HEK293 (cell line): ENCODE data around the gene FBXO2.

Experiments used
- CTCF ChIP-seq: fragments of 450-650 bp; formaldehyde crosslinking; IDR thresholded peaks from 2 replicates; pipeline ENCODE4 v1.5.1; 2016; ENCODE audit warnings: missing biosample characterization, missing genetic modification characterization
- FEZF1 ChIP-seq: fragments of 450-650 bp; formaldehyde crosslinking; IDR thresholded peaks from 2 replicates; pipeline ENCODE4 v1.5.1; 2016; ENCODE audit warnings: missing biosample characterization, missing genetic modification characterization
- GLI4 ChIP-seq: fragments of 450-650 bp; formaldehyde crosslinking; IDR thresholded peaks from 2 replicates; pipeline ENCODE4 v1.5.1; 2016; ENCODE audit warnings: missing biosample characterization, missing genetic modification characterization
- GLIS1 ChIP-seq: fragments of 450-650 bp; formaldehyde crosslinking; IDR thresholded peaks from 2 replicates; pipeline ENCODE4 v1.5.1; 2016; ENCODE audit warnings: missing biosample characterization, missing genetic modification characterization
- MYNN ChIP-seq: fragments of 450-650 bp; formaldehyde crosslinking; IDR thresholded peaks from 2 replicates; pipeline ENCODE4 v1.5.1; 2016; ENCODE audit warnings: missing biosample characterization, missing genetic modification characterization, borderline replicate concordance
- SP2 ChIP-seq: fragments of 450-650 bp; formaldehyde crosslinking; IDR thresholded peaks from 2 replicates; pipeline ENCODE4 v1.5.1; 2016; ENCODE audit warnings: missing biosample characterization, missing genetic modification characterization
- YY2 ChIP-seq: fragments of 450-650 bp; formaldehyde crosslinking; IDR thresholded peaks from 2 replicates; pipeline ENCODE4 v1.5.1; 2016; ENCODE audit warnings: missing biosample characterization, missing genetic modification characterization
- ZBTB17 ChIP-seq: fragments of 450-650 bp; formaldehyde crosslinking; IDR thresholded peaks from 2 replicates; pipeline ENCODE4 v1.5.1; 2016; ENCODE audit warnings: missing biosample characterization, missing genetic modification characterization
- ZBTB21 ChIP-seq: fragments of 450-650 bp; formaldehyde crosslinking; IDR thresholded peaks from 2 replicates; pipeline ENCODE4 v1.5.1; 2017; ENCODE audit warnings: missing biosample characterization, missing genetic modification characterization
- ZBTB26 ChIP-seq: fragments of 450-650 bp; formaldehyde crosslinking; optimal IDR thresholded peaks from 2 replicates; pipeline ENCODE3; 2016; ENCODE audit warnings: missing biosample characterization, mild to moderate bottlenecking, missing genetic modification characterization
- ZNF140 ChIP-seq: fragments of 450-650 bp; formaldehyde crosslinking; IDR thresholded peaks from 2 replicates; pipeline ENCODE4 v1.5.1; 2016; ENCODE audit warnings: missing biosample characterization, missing genetic modification characterization
- ZNF146 ChIP-seq: fragments of 450-650 bp; formaldehyde crosslinking; IDR thresholded peaks from 2 replicates; pipeline ENCODE4 v1.5.1; 2016; ENCODE audit warnings: missing biosample characterization, missing genetic modification characterization
- ZNF274 ChIP-seq, 2 experiments: fragments of 200-500 bp in 1 of 2; fragments of 450-650 bp in 1 of 2; sonication (Bioruptor generic) in 1 of 2; formaldehyde crosslinking in 1 of 2; IDR thresholded peaks; 2 replicates each; pipeline versions ENCODE4 v1.5.1 to v1.6.1; 2014 to 2016; ENCODE audit warnings: borderline replicate concordance in 1 of 2, inconsistent platforms in 1 of 2, low read length in 1 of 2, missing biosample characterization in 1 of 2, missing genetic modification characterization in 1 of 2
- ZNF302 ChIP-seq: fragments of 450-650 bp; formaldehyde crosslinking; IDR thresholded peaks from 2 replicates; pipeline ENCODE4 v1.5.1; 2016; ENCODE audit warnings: missing biosample characterization, missing genetic modification characterization, low read depth
- ZNF335 ChIP-seq: fragments of 450-650 bp; formaldehyde crosslinking; conservative IDR thresholded peaks from 2 replicates; pipeline ENCODE4 v1.5.1; 2016; ENCODE audit warnings: missing biosample characterization, missing genetic modification characterization
- ZNF350 ChIP-seq: fragments of 450-650 bp; formaldehyde crosslinking; IDR thresholded peaks from 2 replicates; pipeline ENCODE4 v1.5.0; 2017; ENCODE audit warnings: missing biosample characterization, mild to moderate bottlenecking, missing genetic modification characterization
- ZNF600 ChIP-seq: fragments of 450-650 bp; formaldehyde crosslinking; IDR thresholded peaks from 2 replicates; pipeline ENCODE4 v1.5.1; 2016; ENCODE audit warnings: missing biosample characterization, missing genetic modification characterization
- ZNF624 ChIP-seq: fragments of 450-650 bp; formaldehyde crosslinking; IDR thresholded peaks from 2 replicates; pipeline ENCODE4 v1.5.1; 2017; ENCODE audit warnings: missing biosample characterization, missing genetic modification characterization
- ZNF639 ChIP-seq: fragments of 450-650 bp; formaldehyde crosslinking; IDR thresholded peaks from 2 replicates; pipeline ENCODE4 v1.5.1; 2016; ENCODE audit warnings: missing biosample characterization, missing genetic modification characterization
- ZNF660 ChIP-seq: fragments of 450-650 bp; IDR thresholded peaks from 2 replicates; pipeline ENCODE4 v1.5.1; 2018; ENCODE audit warnings: missing biosample characterization, mild to moderate bottlenecking, missing genetic modification characterization
- ZNF677 ChIP-seq: fragments of 450-650 bp; IDR thresholded peaks from 2 replicates; pipeline ENCODE4 v1.5.0; 2018; ENCODE audit warnings: missing biosample characterization, mild to moderate bottlenecking, missing genetic modification characterization, moderate library complexity
- ZNF707 ChIP-seq: fragments of 450-650 bp; formaldehyde crosslinking; IDR thresholded peaks from 2 replicates; pipeline ENCODE4 v1.5.1; 2016; ENCODE audit warnings: missing biosample characterization, missing genetic modification characterization
- ZNF791 ChIP-seq: fragments of 450-650 bp; formaldehyde crosslinking; IDR thresholded peaks from 2 replicates; pipeline ENCODE4 v1.5.1; 2016; ENCODE audit warnings: missing biosample characterization, missing genetic modification characterization
- ZNF792 ChIP-seq: fragments of 450-650 bp; formaldehyde crosslinking; IDR thresholded peaks from 2 replicates; pipeline ENCODE4 v1.5.1; 2016; ENCODE audit warnings: missing biosample characterization, missing genetic modification characterization
- ZNF843 ChIP-seq: fragments of 450-650 bp; formaldehyde crosslinking; IDR thresholded peaks from 2 replicates; pipeline ENCODE4 v1.5.1; 2016; ENCODE audit warnings: missing biosample characterization, missing genetic modification characterization
- TF ChIP-seq, protein P1 (sequence below): fragments of 450-650 bp; formaldehyde crosslinking; IDR thresholded peaks from 2 replicates; pipeline ENCODE4 v1.5.1; 2017; ENCODE audit warnings: missing biosample characterization, missing genetic modification characterization
- TF ChIP-seq, protein P2 (sequence below): fragments of 450-650 bp; formaldehyde crosslinking; IDR thresholded peaks from 2 replicates; pipeline ENCODE4 v1.5.1; 2016; ENCODE audit warnings: missing biosample characterization, missing genetic modification characterization
- TF ChIP-seq, protein P3 (sequence below): fragments of 450-650 bp; formaldehyde crosslinking; IDR thresholded peaks from 2 replicates; pipeline ENCODE4 v1.5.1; 2017; ENCODE audit warnings: missing biosample characterization, missing genetic modification characterization
- TF ChIP-seq, protein P4 (sequence below): fragments of 450-650 bp; formaldehyde crosslinking; IDR thresholded peaks from 2 replicates; pipeline ENCODE4 v1.5.1; 2016; ENCODE audit warnings: missing biosample characterization, missing genetic modification characterization, borderline replicate concordance

FBXO2 gene

GRCh38 chr1:11681071-11681771, 27.0 kb upstream of the FBXO2 start, which contains the start of gene MAD2L2 (continued):
- no peak for TF ChIP-seq ZNF791
- TF ChIP-seq ZNF600 (tag by site-specific recombination), result peak; percentile 42; the same call in 1 of the 2 replicates
- no peak for TF ChIP-seq GLI4 (tag by site-specific recombination)
- TF ChIP-seq, protein P1, sequence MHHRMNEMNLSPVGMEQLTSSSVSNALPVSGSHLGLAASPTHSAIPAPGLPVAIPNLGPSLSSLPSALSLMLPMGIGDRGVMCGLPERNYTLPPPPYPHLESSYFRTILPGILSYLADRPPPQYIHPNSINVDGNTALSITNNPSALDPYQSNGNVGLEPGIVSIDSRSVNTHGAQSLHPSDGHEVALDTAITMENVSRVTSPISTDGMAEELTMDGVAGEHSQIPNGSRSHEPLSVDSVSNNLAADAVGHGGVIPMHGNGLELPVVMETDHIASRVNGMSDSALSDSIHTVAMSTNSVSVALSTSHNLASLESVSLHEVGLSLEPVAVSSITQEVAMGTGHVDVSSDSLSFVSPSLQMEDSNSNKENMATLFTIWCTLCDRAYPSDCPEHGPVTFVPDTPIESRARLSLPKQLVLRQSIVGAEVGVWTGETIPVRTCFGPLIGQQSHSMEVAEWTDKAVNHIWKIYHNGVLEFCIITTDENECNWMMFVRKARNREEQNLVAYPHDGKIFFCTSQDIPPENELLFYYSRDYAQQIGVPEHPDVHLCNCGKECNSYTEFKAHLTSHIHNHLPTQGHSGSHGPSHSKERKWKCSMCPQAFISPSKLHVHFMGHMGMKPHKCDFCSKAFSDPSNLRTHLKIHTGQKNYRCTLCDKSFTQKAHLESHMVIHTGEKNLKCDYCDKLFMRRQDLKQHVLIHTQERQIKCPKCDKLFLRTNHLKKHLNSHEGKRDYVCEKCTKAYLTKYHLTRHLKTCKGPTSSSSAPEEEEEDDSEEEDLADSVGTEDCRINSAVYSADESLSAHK (tag by site-specific recombination), result no peak
- TF ChIP-seq ZNF677 (tag by site-specific recombination), result no peak
- 0 out of 2 replicates have a peak, but pooled peaks have one; percentile 51 for TF ChIP-seq ZNF660 (tag by site-specific recombination)
- TF ChIP-seq, protein P2, sequence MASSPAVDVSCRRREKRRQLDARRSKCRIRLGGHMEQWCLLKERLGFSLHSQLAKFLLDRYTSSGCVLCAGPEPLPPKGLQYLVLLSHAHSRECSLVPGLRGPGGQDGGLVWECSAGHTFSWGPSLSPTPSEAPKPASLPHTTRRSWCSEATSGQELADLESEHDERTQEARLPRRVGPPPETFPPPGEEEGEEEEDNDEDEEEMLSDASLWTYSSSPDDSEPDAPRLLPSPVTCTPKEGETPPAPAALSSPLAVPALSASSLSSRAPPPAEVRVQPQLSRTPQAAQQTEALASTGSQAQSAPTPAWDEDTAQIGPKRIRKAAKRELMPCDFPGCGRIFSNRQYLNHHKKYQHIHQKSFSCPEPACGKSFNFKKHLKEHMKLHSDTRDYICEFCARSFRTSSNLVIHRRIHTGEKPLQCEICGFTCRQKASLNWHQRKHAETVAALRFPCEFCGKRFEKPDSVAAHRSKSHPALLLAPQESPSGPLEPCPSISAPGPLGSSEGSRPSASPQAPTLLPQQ (tag by site-specific recombination), result no peak
- no peak for TF ChIP-seq ZNF639
- TF ChIP-seq MYNN (tag by site-specific recombination), result no peak
- TF ChIP-seq ZNF350, result no peak
- TF ChIP-seq ZBTB17 (tag by site-specific recombination), result no peak
- no peak for TF ChIP-seq ZNF274 (IDR thresholded peaks at IDR 0.05; ENCODE audit: low read length)
- TF ChIP-seq ZNF274 (tag by site-specific recombination; IDR thresholded peaks at IDR 0.05; ENCODE audit: borderline replicate concordance), result no peak
- peak; percentile 61 for TF ChIP-seq ZBTB26 (tag by site-specific recombination)
- no peak for TF ChIP-seq CTCF (tag by site-specific recombination)
- TF ChIP-seq GLIS1, result peak; percentile 86
- TF ChIP-seq ZNF302 (tag by site-specific recombination), result no peak
- TF ChIP-seq ZNF707, result no peak
- peak; percentile 69 for TF ChIP-seq SP2 (tag by site-specific recombination)
- TF ChIP-seq ZNF335, result peak; percentile 86
- TF ChIP-seq YY2, result no peak
- TF ChIP-seq ZNF140, result no peak
- TF ChIP-seq, protein P3, sequence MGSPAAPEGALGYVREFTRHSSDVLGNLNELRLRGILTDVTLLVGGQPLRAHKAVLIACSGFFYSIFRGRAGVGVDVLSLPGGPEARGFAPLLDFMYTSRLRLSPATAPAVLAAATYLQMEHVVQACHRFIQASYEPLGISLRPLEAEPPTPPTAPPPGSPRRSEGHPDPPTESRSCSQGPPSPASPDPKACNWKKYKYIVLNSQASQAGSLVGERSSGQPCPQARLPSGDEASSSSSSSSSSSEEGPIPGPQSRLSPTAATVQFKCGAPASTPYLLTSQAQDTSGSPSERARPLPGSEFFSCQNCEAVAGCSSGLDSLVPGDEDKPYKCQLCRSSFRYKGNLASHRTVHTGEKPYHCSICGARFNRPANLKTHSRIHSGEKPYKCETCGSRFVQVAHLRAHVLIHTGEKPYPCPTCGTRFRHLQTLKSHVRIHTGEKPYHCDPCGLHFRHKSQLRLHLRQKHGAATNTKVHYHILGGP (tag by site-specific recombination), result no peak
- TF ChIP-seq ZBTB21 (tag by site-specific recombination), result no peak
- no peak for TF ChIP-seq ZNF843 (tag by site-specific recombination)
- TF ChIP-seq, protein P4, sequence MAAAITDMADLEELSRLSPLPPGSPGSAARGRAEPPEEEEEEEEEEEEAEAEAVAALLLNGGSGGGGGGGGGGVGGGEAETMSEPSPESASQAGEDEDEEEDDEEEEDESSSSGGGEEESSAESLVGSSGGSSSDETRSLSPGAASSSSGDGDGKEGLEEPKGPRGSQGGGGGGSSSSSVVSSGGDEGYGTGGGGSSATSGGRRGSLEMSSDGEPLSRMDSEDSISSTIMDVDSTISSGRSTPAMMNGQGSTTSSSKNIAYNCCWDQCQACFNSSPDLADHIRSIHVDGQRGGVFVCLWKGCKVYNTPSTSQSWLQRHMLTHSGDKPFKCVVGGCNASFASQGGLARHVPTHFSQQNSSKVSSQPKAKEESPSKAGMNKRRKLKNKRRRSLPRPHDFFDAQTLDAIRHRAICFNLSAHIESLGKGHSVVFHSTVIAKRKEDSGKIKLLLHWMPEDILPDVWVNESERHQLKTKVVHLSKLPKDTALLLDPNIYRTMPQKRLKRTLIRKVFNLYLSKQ (tag by site-specific recombination), result no peak
- TF ChIP-seq ZNF792, result no peak
- TF ChIP-seq ZNF624 (tag by site-specific recombination), result no peak
- TF ChIP-seq FEZF1 (tag by site-specific recombination), result no peak
- no peak for TF ChIP-seq ZNF146 (tag by site-specific recombination)
